ENCODE measurements around the gene ASIC2. TPM values are rescaled to one million over a fixed set of nuclear protein-coding genes. Genes with fewer than 3 reads are reported as not detected.

ASIC2 gene
- total RNA-seq, 2 donors from 2014 or later: not detected

- no peaks in the 10 kb centered on the region for H3K4me1 Mint-ChIP-seq (ENCODE audit: low read depth)
- no peaks in the 10 kb centered on the region for H3K9me3 Mint-ChIP-seq
- ATAC-seq (replicated peaks in 1 of 2) (no peak), DNase-seq (no peak)
- no peak overlapping the region for H3K27ac Mint-ChIP-seq
- H3K27me3 Mint-ChIP-seq (ENCODE audit: low read depth): peaks cover 23% of the 10 kb centered on the region
- no peaks in the 10 kb centered on the region for H3K36me3 Mint-ChIP-seq (ENCODE audit: insufficient read depth in 2 of 2)
- H3K4me3 Mint-ChIP-seq: no peak overlapping the region
These were observed 12.7 kb downstream of the ASIC2 start for GRCh38 chr17:33280162-33280943.

- no peak overlapping the region for H3K4me3 Mint-ChIP-seq
- no peak overlapping the region for H3K27ac Mint-ChIP-seq
- H3K9me3 Mint-ChIP-seq: no peaks in the 10 kb centered on the region
- H3K36me3 Mint-ChIP-seq (ENCODE audit: insufficient read depth in 2 of 2): no peaks in the 10 kb centered on the region
- ATAC-seq (replicated peaks in 1 of 2) (no peak), DNase-seq (no peak)
- H3K4me1 Mint-ChIP-seq (ENCODE audit: low read depth): no peaks in the 10 kb centered on the region
- peaks cover 18% of the 10 kb centered on the region for H3K27me3 Mint-ChIP-seq (ENCODE audit: low read depth)
These were observed 15.5 kb downstream of the ASIC2 start for GRCh38 chr17:33277436-33278100.

GRCh38 chr17:33273743-33274410, 19.2 kb downstream of the ASIC2 start:
- H3K27ac Mint-ChIP-seq: no peak overlapping the region
- no peaks in the 10 kb centered on the region for H3K4me1 Mint-ChIP-seq (ENCODE audit: low read depth)
- H3K36me3 Mint-ChIP-seq (ENCODE audit: insufficient read depth in 2 of 2): no peaks in the 10 kb centered on the region
- no peak for DNase-seq
- peaks cover 0 to 1% of the 10 kb centered on the region in 2 donors for H3K9me3 Mint-ChIP-seq
- H3K27me3 Mint-ChIP-seq (ENCODE audit: low read depth): peaks cover 13% of the 10 kb centered on the region
- no peak for ATAC-seq (replicated peaks in 1 of 2)
- no peak overlapping the region for H3K4me3 Mint-ChIP-seq

- Mint-ChIP-seq H3K27me3 (ENCODE audit: low read depth) (peaks cover 7% of the 10 kb centered on the region), H3K4me3 (no peak overlapping the region), H3K36me3 (ENCODE audit: insufficient read depth in 2 of 2) (no peaks in the 10 kb centered on the region), H3K4me1 (ENCODE audit: low read depth) (no peaks in the 10 kb centered on the region), H3K27ac (no peak overlapping the region), H3K9me3 (peaks cover 0 to 1% of the 10 kb centered on the region in 2 donors)
- DNase-seq (no peak), ATAC-seq (replicated peaks in 1 of 2) (no peak)
These were observed 19.8 kb downstream of the ASIC2 start for GRCh38 chr17:33273271-33273670.

GRCh38 chr17:33272438-33272837, 20.7 kb downstream of the ASIC2 start:
- Mint-ChIP-seq H3K9me3 (peaks cover 0 to 1% of the 10 kb centered on the region in 2 donors), H3K36me3 (ENCODE audit: insufficient read depth in 2 of 2) (no peaks in the 10 kb centered on the region), H3K27ac (no peak overlapping the region), H3K4me3 (no peak overlapping the region), H3K27me3 (ENCODE audit: low read depth) (peaks cover 5% of the 10 kb centered on the region), H3K4me1 (ENCODE audit: low read depth) (no peaks in the 10 kb centered on the region)
- ATAC-seq (replicated peaks in 1 of 2): no peak
- no peak for DNase-seq

- no peak for DNase-seq
- H3K36me3 Mint-ChIP-seq (ENCODE audit: insufficient read depth in 2 of 2): no peaks in the 10 kb centered on the region
- peaks cover 0 to 1% of the 10 kb centered on the region in 2 donors for H3K9me3 Mint-ChIP-seq
- no peak for ATAC-seq (replicated peaks in 1 of 2)
- no peaks in the 10 kb centered on the region for H3K4me1 Mint-ChIP-seq (ENCODE audit: low read depth)
- H3K27me3 Mint-ChIP-seq (ENCODE audit: low read depth): no peaks in the 10 kb centered on the region
- no peak overlapping the region for H3K4me3 Mint-ChIP-seq
- no peak overlapping the region for H3K27ac Mint-ChIP-seq
These were observed 23.6 kb downstream of the ASIC2 start for GRCh38 chr17:33269337-33270060.

GRCh38 chr17:33267851-33268548, 25.1 kb downstream of the ASIC2 start:
- H3K4me1 Mint-ChIP-seq (ENCODE audit: low read depth): no peaks in the 10 kb centered on the region
- no peaks in the 10 kb centered on the region for H3K36me3 Mint-ChIP-seq (ENCODE audit: insufficient read depth in 2 of 2)
- ATAC-seq (replicated peaks in 1 of 2): no peak
- H3K4me3 Mint-ChIP-seq: no peak overlapping the region
- H3K27ac Mint-ChIP-seq: no peak overlapping the region
- no peaks in the 10 kb centered on the region for H3K27me3 Mint-ChIP-seq (ENCODE audit: low read depth)
- H3K9me3 Mint-ChIP-seq: peaks cover 0 to 1% of the 10 kb centered on the region in 2 donors
- no peak for DNase-seq

- ATAC-seq (replicated peaks in 1 of 2): no peak
- peaks cover 0 to 1% of the 10 kb centered on the region in 2 donors for H3K9me3 Mint-ChIP-seq
- no peak overlapping the region for H3K4me3 Mint-ChIP-seq
- no peaks in the 10 kb centered on the region for H3K36me3 Mint-ChIP-seq (ENCODE audit: insufficient read depth in 2 of 2)
- H3K4me1 Mint-ChIP-seq (ENCODE audit: low read depth): no peaks in the 10 kb centered on the region
- H3K27ac Mint-ChIP-seq: no peak overlapping the region
- no peaks in the 10 kb centered on the region for H3K27me3 Mint-ChIP-seq (ENCODE audit: low read depth)
- no peak for DNase-seq
These were observed 25.8 kb downstream of the ASIC2 start for GRCh38 chr17:33267271-33267790.

GRCh38 chr17:33266611-33267010, 26.5 kb downstream of the ASIC2 start:
- H3K9me3 Mint-ChIP-seq: peaks cover 0 to 1% of the 10 kb centered on the region in 2 donors
- no peak overlapping the region for H3K4me3 Mint-ChIP-seq
- H3K27me3 Mint-ChIP-seq (ENCODE audit: low read depth): no peaks in the 10 kb centered on the region

GRCh38 chr17:33266116-33266515, 27.0 kb downstream of the ASIC2 start:
- Mint-ChIP-seq H3K9me3 (peaks cover 0 to 1% of the 10 kb centered on the region in 2 donors), H3K27ac (no peak overlapping the region), H3K36me3 (ENCODE audit: insufficient read depth in 2 of 2) (no peaks in the 10 kb centered on the region), H3K27me3 (ENCODE audit: low read depth) (no peaks in the 10 kb centered on the region), H3K4me3 (no peak overlapping the region), H3K4me1 (ENCODE audit: low read depth) (no peaks in the 10 kb centered on the region)
- DNase-seq (no peak), ATAC-seq (replicated peaks in 1 of 2) (no peak)

More at GRCh38 chr17:33266611-33267010, 26.5 kb downstream of the ASIC2 start:
- ATAC-seq (replicated peaks in 1 of 2) (no peak), DNase-seq (no peak)
- Mint-ChIP-seq H3K36me3 (ENCODE audit: insufficient read depth in 2 of 2) (no peaks in the 10 kb centered on the region), H3K27ac (no peak overlapping the region), H3K4me1 (ENCODE audit: low read depth) (no peaks in the 10 kb centered on the region)

- Mint-ChIP-seq H3K4me3 (no peak overlapping the region), H3K9me3 (no peaks in the 10 kb centered on the region), H3K4me1 (ENCODE audit: low read depth) (no peaks in the 10 kb centered on the region), H3K27me3 (ENCODE audit: low read depth) (no peaks in the 10 kb centered on the region), H3K36me3 (ENCODE audit: insufficient read depth in 2 of 2) (no peaks in the 10 kb centered on the region), H3K27ac (no peak overlapping the region)
- ATAC-seq (replicated peaks in 1 of 2): no peak
- DNase-seq: no peak
These were observed 29.7 kb downstream of the ASIC2 start for GRCh38 chr17:33263396-33263795.

Measured in activated T-cell treated with anti-CD3 and anti-CD28 coated beads, Interleukin-2, amount 50 U/mL, for 72 hours (primary cell).